Measurements from ENCODE around the gene MYCL.
A peak's percentile ranks its signal among the peaks of the same experiment; 100 is the strongest.
"Not testable (repeated sequence)": the region's sequence is repeated elsewhere in the genome, so short reads cannot be mapped to it uniquely, and the experiment has no call there.

MYCL gene

DNA sequence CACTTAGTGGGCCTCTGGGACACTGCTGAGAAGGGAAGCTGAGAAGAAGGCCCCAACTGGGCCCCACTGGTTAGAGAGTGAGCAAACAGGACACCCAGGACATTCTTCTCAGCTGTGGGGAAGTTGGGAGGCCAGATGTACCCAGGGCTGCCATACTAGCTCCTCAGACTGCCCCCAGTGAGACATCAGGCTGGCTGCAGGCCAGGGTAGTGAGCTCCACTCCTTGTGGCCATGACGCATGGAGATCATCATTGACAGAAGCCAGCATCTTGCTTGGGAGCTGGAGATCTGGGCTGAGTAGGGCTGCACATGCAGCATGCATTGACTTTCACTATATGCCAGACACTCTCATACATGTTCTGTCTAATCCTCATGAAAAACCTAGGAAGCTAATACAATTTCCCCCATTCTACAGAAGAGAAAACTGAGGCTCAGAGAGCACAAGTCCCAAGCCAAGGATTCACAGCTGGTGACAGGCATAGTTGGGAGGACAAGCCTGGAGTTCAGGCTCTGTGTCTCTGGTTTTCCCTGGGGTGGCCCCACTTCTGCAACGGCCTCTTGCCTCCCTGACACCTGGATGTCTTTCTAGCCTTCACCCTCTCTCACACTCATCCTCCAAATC is 24.1 kb upstream of the MYCL start:
- Histone ChIP-seq H3K4me3 (no peak overlapping the region), H3K27ac (no peak overlapping the region)

DNA sequence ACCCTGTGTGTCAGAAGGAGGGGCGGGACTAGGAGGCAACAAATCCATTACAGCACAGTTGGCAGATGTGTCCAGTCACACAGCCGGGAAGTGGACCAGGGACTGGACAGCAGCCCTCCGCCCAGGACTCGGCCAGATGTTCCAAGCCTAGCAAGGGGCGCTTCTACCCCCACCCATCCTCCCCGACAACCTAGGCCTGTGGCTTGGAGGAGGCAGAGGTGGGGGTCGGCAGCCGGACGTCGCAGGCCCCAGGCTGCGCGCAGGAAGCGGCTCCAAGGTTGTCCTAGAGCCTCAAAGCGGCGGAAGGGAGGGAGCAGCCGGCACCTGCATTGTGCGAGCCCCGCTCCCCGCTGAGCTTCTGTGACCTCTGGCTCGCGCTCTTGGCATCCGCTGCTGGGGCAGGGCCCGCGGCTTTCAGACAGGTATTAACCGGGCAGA is 20.6 kb upstream of the MYCL start:
- H3K4me3 ChIP-seq = no peak overlapping the region

GRCh38 chr1:39919545-39919944 is 17.8 kb upstream of the MYCL start:
- Histone ChIP-seq H3K27ac (no peak overlapping the region), H3K4me3 (no peak overlapping the region)

More for the DNA sequence above, 20.6 kb upstream of the MYCL start:
- H3K27ac ChIP-seq = no peak overlapping the region

- no peak overlapping the region for H3K4me3 ChIP-seq
- H3K27ac ChIP-seq = no peak overlapping the region
These were observed 16.1 kb upstream of the MYCL start for GRCh38 chr1:39917825-39918224.

- no peak overlapping the region for H3K27ac ChIP-seq
These were observed 13.9 kb upstream of the MYCL start for GRCh38 chr1:39915499-39916129.

DNA sequence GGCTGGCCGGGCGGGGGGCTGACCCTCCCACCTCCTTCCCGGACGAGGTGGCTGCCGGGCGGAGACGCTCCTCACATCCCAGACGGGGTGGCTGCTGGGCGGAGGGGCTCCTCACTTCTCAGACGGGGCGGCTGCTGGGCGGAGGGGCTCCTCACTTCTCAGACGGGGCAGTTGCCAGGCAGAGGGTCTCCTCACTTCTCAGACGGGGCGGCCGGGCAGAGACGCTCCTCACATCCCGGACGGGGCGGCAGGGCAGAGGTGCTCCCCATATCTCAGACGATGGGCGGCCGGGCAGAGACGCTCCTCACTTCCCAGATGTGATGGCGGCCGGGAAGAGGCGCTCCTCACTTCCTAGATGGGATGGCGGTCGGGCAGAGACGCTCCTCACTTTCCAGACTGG is 11.4 kb upstream of the MYCL start:
- H3K27ac ChIP-seq, H3K4me3 ChIP-seq: not testable (repeated sequence)

More at GRCh38 chr1:39915499-39916129, 13.9 kb upstream of the MYCL start:
- H3K4me3 ChIP-seq = no peak overlapping the region

DNA sequence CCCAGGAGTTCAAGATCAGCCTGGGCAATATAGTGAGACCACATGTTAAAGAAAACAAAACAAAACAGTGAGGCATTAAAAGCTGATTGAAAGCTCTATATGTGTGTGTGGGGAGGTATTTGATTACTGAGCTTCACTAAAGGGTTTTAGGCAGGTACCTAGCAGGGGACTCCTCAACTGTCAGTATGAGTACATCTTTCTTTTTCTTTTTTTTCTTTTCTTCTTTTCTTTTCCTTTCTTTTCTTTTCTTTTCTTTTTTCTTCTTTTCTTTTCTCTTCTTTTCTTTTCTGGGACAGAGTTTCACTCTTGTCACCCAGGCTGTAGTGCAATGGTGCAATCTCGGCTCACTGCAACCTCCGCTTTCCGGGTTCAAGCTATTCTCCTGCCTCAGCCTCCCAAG is 8.5 kb upstream of the MYCL start:
- Histone ChIP-seq H3K4me3 (no peak overlapping the region), H3K27ac (no peak overlapping the region)

- H3K27ac ChIP-seq = no peak overlapping the region
- H3K4me3 ChIP-seq = no peak overlapping the region
These were observed 6.8 kb upstream of the MYCL start for GRCh38 chr1:39908534-39908933.

- Histone ChIP-seq H3K27ac (peak overlapping the region in 1 of 21 experiments; percentile 59), H3K4me3 (no peak overlapping the region)
These were observed 6.1 kb upstream of the MYCL start for GRCh38 chr1:39907528-39908453.

GRCh38 chr1:39905172-39905571 is 3.5 kb upstream of the MYCL start:
- Histone ChIP-seq H3K4me3 (no peak overlapping the region), H3K27ac (no peak overlapping the region)

DNA sequence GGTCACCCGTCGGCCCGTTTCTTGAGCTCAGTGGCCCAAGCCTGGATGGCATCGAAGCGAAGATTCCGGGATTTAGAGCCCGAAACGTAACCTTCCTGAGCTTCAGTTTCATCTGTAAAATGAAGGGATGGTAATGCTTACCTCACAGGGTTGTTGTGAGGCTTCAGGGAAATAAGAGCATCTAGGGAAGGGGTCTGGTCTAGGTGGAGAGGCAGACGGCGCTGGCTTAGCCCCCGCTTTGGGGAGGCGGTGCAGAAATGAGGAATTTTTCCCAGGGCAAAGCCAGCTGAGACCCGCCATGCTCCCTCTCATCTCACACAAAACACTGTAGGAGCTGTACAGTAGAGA is 717 bp upstream of the MYCL start:
- Histone ChIP-seq H3K4me3 (peak overlapping the region; percentile 49 to 74 (median 60)), H3K27ac (peak overlapping the region in 9 of 21 experiments; percentile 2 to 82 (median 66))

DNA sequence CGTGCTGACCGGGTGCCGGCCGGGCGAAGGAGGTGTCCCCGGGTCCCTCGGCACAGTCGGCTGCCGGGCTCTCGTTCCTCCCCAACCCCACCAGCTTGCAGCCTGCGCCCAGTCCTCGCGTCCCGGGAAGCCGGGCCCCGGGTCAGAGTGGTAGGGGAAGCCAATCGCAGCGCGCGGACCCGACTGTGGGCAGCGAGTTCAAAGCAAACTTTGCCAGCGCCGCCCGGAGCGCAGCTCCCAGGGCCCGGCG is 328 bp downstream of the MYCL start:
- Histone ChIP-seq H3K27ac (peak overlapping the region in 19 of 21 experiments; percentile 4 to 82 (median 58)), H3K4me3 (peak overlapping the region; percentile 49 to 74 (median 60))

- peak overlapping the region; percentile 49 to 74 (median 60) for H3K4me3 ChIP-seq
- peak overlapping the region in 19 of 21 experiments; percentile 4 to 82 (median 58) for H3K27ac ChIP-seq
These were observed 854 bp downstream of the MYCL start for GRCh38 chr1:39900662-39901463.

GRCh38 chr1:39899611-39900538 is 1.8 kb downstream of the MYCL start:
- Histone ChIP-seq H3K27ac (peak overlapping the region in 1 of 21 experiments; percentile 82), H3K4me3 (peak overlapping the region in 5 of 7 experiments; percentile 1 to 74 (median 51))

DNA sequence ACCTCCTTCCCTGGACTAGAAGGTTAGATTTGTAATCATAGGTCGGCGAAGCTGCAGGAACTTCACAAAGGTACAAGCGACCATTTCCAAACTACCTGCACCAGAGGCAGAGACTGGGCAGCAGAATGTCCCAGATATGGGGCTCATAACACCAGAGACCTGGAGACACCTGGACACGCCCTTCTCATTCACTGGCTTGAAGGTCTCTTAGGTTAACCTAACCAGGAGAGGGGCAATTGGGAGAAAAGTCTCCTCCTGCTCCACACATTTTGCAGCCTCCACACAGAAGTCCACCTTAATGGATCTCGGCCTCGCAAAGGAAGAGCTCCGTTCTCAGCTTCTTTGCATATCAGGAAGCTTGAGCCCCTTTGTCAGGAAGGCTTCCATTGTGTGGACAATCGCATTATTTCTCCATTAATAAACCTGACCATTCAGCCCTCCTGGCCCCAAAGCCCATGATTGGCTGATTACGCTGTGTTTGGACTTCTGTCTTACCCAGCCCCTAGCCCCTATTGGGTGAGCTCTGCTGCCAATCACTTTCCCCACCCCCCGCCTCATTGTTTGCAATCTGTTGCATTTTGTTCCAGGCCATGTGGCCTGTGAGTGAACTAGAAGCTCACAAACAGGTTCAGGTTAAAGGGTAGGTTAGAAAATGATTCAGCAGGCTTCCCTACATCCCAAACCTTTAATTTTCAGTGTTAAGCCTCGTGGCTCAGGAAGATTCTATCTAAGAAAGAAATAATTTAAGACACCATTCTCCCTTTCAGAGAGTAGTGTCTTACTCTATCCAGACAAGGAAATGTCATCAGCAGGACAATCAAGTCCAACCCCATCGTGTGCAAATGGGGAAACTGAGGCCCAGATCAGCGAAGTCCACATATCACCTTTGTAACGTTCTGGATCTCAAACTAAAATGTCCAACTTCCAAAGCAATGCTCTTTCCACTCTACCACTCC is 2.8 kb downstream of the MYCL start:
- no peak overlapping the region for H3K27ac ChIP-seq

GRCh38 chr1:39898191-39898590 is 3.5 kb downstream of the MYCL start:
- Histone ChIP-seq H3K4me3 (no peak overlapping the region), H3K27ac (no peak overlapping the region)

More for the DNA sequence above, 2.8 kb downstream of the MYCL start:
- H3K4me3 ChIP-seq = no peak overlapping the region

DNA sequence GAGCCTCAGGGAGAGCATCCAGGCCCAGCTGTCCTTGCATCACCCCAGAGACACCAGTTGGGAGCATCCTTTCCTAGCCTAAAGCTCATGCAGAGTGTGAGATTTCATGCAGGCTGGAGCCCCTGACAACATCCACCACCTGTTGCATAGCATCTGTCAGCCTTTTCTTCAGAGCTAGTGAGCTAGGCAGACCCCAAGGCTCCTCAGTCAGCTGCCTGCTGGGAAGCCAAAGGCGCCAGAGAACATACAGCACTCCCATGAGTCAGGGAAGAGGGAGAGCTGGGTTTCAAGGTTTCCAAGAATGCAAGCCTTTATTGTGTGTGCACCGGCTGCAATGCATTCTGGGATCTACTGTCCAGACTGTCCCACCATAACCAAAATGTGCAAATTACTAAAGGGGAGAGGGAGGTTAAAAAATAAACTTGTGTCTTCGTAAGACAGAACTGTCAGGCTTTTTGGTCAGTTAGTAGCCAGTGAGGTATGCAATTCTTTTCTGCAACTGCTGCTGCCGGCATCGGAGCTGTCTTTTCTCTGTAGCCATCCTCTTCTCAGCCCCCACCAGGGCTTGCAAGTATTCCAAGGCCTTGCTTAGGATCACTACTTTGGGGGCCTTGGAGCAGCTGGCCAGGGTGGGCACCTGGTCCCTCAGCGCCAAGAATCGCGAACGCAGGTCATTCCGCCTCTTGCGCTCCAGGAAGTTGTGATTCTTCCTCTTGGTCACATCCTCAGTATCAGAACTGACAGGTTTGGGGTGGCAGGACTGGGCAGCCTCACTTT is 4.6 kb downstream of the MYCL start:
- Histone ChIP-seq H3K4me3 (no peak overlapping the region), H3K27ac (no peak overlapping the region)

Measured in skin epidermis (tissue), 12 donors.